ENCODE data around the gene TGFBRAP1. TPM values are rescaled to one million over a fixed set of nuclear protein-coding genes. Genes with fewer than 3 reads are reported as not detected.

Gene TGFBRAP1
- total RNA-seq, 1 donor from 2014 or later = 11.3 TPM

- no peak overlapping the region for H3K4me3 ChIP-seq (ENCODE audit: low read depth, low read length)
- no peak for DNase-seq (ENCODE audit: low read depth)
- no peak for TF ChIP-seq CTCF (conservative IDR thresholded peaks at IDR 0.05; ENCODE audit: low read depth, low read length)
Observed at GRCh38 chr2:105307146-105307545, 22.4 kb downstream of the TGFBRAP1 start.

GRCh38 chr2:105301646-105302045 lies 27.9 kb downstream of the TGFBRAP1 start:
- H3K4me3 ChIP-seq (ENCODE audit: low read depth, low read length) = no peak overlapping the region
- TF ChIP-seq CTCF (conservative IDR thresholded peaks at IDR 0.05; ENCODE audit: low read depth, low read length) = no peak
- no peak for DNase-seq (ENCODE audit: low read depth)

- H3K4me3 ChIP-seq (ENCODE audit: low read depth, low read length) = no peak overlapping the region
- TF ChIP-seq CTCF (conservative IDR thresholded peaks at IDR 0.05; ENCODE audit: low read depth, low read length) = peak; percentile 36
- no peak for DNase-seq (ENCODE audit: low read depth)
Observed at GRCh38 chr2:105299290-105299689, 30.2 kb downstream of the TGFBRAP1 start.

GRCh38 chr2:105298017-105298416 lies 31.5 kb downstream of the TGFBRAP1 start:
- TF ChIP-seq CTCF (conservative IDR thresholded peaks at IDR 0.05; ENCODE audit: low read depth, low read length) = no peak
- DNase-seq (ENCODE audit: low read depth) = no peak
- H3K4me3 ChIP-seq (ENCODE audit: low read depth, low read length) = no peak overlapping the region

GRCh38 chr2:105297216-105297615 lies 32.3 kb downstream of the TGFBRAP1 start:
- no peak for DNase-seq (ENCODE audit: low read depth)
- TF ChIP-seq CTCF (conservative IDR thresholded peaks at IDR 0.05; ENCODE audit: low read depth, low read length) = no peak
- H3K4me3 ChIP-seq (ENCODE audit: low read depth, low read length) = no peak overlapping the region

- DNase-seq (ENCODE audit: low read depth) = no peak
- TF ChIP-seq CTCF (conservative IDR thresholded peaks at IDR 0.05; ENCODE audit: low read depth, low read length) = no peak
- no peak overlapping the region for H3K4me3 ChIP-seq (ENCODE audit: low read depth, low read length)
Observed at GRCh38 chr2:105296017-105296611, 33.4 kb downstream of the TGFBRAP1 start.

GRCh38 chr2:105294844-105295481 lies 34.6 kb downstream of the TGFBRAP1 start:
- no peak for DNase-seq (ENCODE audit: low read depth)
- no peak overlapping the region for H3K4me3 ChIP-seq (ENCODE audit: low read depth, low read length)
- TF ChIP-seq CTCF (conservative IDR thresholded peaks at IDR 0.05; ENCODE audit: low read depth, low read length) = peak; percentile 75
